Cardiac fibroblast (primary cell): ENCODE data around the gene PLCB4.

Experiments used
- DNase-seq, 2 donors: peaks; one replicate each; pipeline versions ENCODE4 v3.0.0 to v3.0.0-alpha.2; 2010; ENCODE audit warnings: low read depth in 2 of 2
- H3K4me3 ChIP-seq, 2 donors: replicated peaks in 1 of 2; 1 replicate in 1 of 2; 2 replicates in 1 of 2; pipeline ENCODE4 v1.5.1; 2011; ENCODE audit warnings: low read depth in 2 of 2, low read length in 2 of 2, mild to moderate bottlenecking in 2 of 2, moderate library complexity in 1 of 2
- CTCF ChIP-seq: IDR thresholded peaks from one replicate; pipeline ENCODE4 v1.5.1; 2011; ENCODE audit warnings: low read depth, mild to moderate bottlenecking, low read length, inconsistent platforms

PLCB4 gene

GRCh38 chr20:9331707-9332435, 263.0 kb downstream of the PLCB4 start:
- DNase-seq: no peak
- H3K4me3 ChIP-seq: no peak overlapping the region
- no peak for TF ChIP-seq CTCF

GRCh38 chr20:9332791-9333479, 264.0 kb downstream of the PLCB4 start:
- no peak overlapping the region for H3K4me3 ChIP-seq
- no peak for TF ChIP-seq CTCF
- no peak for DNase-seq

DNA sequence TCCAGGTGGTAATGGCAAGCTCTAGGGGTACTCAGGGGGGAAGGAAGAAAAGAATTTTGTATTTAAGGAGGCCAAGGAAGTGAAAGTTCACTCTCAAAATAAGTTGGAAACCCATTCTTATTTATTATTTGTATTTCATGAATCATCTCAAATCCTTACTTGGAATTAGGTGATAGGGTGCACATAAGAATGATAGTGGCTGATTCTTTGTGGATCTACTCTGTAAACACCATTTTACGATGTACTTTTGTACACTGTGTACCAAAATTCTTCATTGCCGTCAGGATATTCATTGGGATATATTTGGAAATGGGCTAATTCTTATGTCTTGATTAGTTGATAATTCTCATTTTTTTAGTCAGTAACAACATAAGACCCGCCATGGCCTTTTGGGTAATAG, 266.0 kb downstream of the PLCB4 start:
- no peak overlapping the region for H3K4me3 ChIP-seq
- no peak for DNase-seq
- no peak for TF ChIP-seq CTCF

GRCh38 chr20:9338101-9338500, 269.2 kb downstream of the PLCB4 start:
- no peak for DNase-seq
- TF ChIP-seq CTCF: no peak

GRCh38 chr20:9339708-9340107, 270.8 kb downstream of the PLCB4 start:
- no peak overlapping the region for H3K4me3 ChIP-seq
- DNase-seq: no peak
- TF ChIP-seq CTCF: no peak

More at GRCh38 chr20:9338101-9338500, 269.2 kb downstream of the PLCB4 start:
- no peak overlapping the region for H3K4me3 ChIP-seq

- TF ChIP-seq CTCF: no peak
- no peak overlapping the region for H3K4me3 ChIP-seq
- peak in 1 of 2 donors; percentile 40 for DNase-seq
These were observed 273.8 kb downstream of the PLCB4 start for GRCh38 chr20:9342651-9343050.
